CMK (cell line): ENCODE data around the gene RTKN2.
"Not testable (repeated sequence)": the region's sequence is repeated elsewhere in the genome, so short reads cannot be mapped to it uniquely, and the experiment has no call there.

Experiments
- DNase-seq: peaks from one replicate; pipeline ENCODE4 v3.0.0-alpha.2; 2010; ENCODE audit warnings: low read depth

Gene RTKN2

GRCh38 chr10:62259998-62260397 is 8.6 kb downstream of the RTKN2 start:
- no peak for DNase-seq

- DNase-seq: no peak
Observed at GRCh38 chr10:62259456-62259855, 9.2 kb downstream of the RTKN2 start.

- DNase-seq: no peak
Observed at GRCh38 chr10:62258926-62259325, 9.7 kb downstream of the RTKN2 start.

GRCh38 chr10:62253704-62254103 is 14.9 kb downstream of the RTKN2 start:
- no peak for DNase-seq

- no peak for DNase-seq
Observed at GRCh38 chr10:62252051-62252450, 16.6 kb downstream of the RTKN2 start.

GRCh38 chr10:62250594-62251198 is 17.9 kb downstream of the RTKN2 start:
- no peak for DNase-seq

DNA sequence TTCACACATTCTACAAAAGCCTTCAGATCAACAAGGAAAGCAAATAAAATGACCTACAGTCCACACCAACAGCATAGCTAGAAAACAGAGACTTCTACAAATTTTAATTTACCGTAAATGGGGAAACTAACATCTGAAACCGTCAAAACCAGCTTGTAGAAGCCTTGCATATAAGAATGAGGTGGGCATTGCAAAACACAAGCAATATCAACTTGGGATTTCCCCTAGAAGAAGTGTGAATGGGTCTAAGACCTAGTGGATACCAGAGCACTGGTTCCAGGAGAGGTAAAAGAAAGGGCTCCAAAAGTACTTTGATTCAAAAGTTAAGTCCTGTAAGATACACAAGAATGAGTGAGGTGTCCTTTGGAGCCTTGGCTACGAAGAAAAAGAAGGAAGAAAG is 18.7 kb downstream of the RTKN2 start:
- no peak for DNase-seq

DNA sequence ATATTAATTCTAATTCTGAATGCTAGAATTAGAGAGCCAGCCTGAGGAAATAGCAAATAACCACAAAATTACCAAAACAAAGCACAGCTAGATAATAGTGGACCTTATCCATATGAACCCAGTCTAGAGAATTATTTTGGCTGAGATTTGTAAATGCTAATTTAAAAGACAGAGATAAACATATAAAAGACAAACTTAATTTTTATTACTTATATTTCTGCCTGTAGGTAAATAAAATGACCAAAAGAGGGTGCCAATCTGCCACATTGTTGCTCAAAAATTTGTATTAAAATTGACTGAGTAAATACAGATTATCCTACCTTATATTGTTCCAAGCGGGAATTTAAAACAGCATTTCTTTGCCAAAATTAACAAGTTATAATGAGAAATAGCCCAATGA is 20.2 kb downstream of the RTKN2 start:
- DNase-seq: no peak

DNA sequence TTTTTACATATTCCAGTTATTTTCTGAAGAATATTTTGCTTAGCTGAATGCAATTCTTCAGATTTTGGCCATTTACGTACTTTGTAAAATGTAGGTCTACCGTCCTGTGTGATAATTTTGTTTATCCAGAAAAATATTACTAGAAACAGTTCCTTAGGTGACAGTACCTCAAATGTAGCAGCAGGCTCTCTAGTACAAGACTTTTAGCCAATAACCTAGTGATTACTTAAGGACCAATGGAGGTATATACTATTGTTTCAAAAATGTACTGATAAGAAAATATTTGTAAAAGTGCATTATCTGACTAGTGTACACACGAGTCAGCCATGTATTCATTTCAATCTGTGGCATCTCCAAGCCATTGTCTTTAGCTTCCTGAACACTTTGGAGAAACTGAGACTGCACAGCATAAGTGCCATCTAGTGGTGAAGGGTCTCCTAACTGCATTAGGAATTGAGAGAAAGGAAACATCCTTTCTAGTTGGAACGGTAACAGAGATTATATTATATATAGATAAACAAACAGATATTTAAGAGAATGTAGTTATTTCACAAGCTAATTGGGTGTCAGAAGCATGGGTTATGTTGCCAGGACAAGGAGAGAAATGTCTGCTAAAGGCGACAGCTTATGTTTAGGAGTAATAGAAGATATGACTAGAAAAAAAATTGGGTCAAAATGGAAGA is 23.7 kb downstream of the RTKN2 start:
- no peak for DNase-seq

DNA sequence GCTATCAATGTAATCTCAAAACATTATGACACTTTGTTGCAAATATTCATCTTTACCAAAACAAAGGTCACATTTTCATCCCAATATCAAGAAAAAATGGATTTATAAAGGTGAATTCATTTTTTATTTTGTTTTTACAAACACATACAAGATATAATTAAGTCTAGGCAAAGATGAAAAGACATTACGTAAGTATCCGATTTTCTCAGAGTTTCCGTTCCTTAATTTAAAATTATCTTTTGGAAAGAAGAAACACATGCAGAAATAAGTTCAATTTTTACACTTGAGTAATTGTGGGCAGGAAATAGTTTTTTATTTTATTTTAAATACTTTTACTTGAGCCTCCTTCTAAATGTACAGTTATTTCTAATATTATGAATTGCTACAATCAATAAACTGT is 24.6 kb downstream of the RTKN2 start:
- DNase-seq: no peak

DNA sequence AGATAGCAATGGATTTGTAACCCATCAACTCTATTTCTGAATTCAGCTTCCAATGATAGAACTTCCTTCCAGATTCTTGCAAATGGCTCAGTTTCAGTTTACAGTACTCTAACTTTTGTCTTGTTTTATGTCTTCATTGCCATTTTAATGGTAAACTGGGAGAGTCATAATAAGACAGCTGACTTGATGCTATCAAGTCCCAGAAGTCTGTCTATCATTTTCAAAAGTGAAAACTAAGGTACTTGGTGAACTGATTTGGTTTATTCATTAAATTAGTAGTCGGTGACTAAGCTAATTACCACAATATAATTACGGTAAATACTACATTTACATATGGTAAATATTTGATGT is 25.0 kb downstream of the RTKN2 start:
- no peak for DNase-seq

- not testable (repeated sequence) for DNase-seq
Observed at GRCh38 chr10:62242965-62243646, 25.5 kb downstream of the RTKN2 start.

DNA sequence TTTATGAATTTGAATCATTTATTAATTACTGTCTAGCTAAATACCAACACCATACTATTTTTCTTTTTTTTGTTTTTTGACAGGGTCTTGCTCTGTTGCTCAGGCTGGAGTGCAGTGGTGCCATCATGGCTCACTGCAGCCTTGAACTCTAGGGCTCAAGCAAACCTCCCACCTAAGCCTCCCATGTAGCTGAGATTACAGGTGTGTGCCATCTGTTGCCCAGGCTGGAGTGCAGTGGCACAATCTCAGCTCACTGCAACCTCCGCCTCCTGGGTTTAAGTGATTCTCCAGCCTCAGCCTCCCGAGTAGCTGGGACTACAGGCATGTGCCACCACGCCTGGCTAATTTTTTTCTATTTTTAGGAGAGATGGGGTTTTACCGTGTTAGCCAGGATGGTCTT is 27.1 kb downstream of the RTKN2 start:
- not testable (repeated sequence) for DNase-seq

- DNase-seq: no peak
Observed at GRCh38 chr10:62239994-62240393, 28.6 kb downstream of the RTKN2 start.

DNA sequence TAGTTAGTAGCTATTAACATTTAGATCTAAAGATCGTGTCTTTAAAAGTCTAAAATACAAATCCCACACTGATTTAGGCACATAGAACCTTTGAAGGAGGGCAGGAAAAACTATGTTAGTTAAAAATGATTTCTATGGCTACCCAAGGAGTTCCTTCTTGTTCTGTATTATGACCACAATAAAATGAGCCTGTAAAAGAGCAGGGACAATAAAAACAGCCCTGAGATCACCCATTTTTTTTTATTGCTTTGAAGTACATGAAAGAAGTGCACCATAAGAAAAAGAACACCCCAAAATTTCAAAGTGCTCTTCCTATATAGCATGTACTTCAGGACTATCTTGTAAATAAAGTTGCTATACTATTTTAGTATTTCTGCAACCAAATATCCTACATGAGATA is 29.8 kb downstream of the RTKN2 start:
- no peak for DNase-seq

DNA sequence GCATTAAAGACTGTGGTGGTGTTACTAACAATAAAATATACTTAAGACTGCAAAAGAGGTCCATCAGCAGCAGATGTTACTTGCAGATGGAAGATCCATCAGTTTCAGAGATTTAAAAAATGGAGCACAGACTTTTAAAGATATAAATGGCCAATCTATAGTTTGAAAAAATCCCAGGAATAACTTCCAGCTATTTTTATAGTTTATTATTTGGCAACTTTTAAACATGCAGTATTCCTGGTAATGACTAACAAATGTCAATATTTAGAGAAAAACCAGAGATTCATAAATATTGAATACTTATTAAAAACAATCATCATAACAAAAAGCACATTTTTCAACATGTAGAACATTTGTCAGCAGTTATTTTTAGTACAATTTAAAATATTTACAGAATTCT is 30.7 kb downstream of the RTKN2 start:
- DNase-seq: no peak

- DNase-seq: no peak
Observed at GRCh38 chr10:62237506-62237905, 31.1 kb downstream of the RTKN2 start.

DNA sequence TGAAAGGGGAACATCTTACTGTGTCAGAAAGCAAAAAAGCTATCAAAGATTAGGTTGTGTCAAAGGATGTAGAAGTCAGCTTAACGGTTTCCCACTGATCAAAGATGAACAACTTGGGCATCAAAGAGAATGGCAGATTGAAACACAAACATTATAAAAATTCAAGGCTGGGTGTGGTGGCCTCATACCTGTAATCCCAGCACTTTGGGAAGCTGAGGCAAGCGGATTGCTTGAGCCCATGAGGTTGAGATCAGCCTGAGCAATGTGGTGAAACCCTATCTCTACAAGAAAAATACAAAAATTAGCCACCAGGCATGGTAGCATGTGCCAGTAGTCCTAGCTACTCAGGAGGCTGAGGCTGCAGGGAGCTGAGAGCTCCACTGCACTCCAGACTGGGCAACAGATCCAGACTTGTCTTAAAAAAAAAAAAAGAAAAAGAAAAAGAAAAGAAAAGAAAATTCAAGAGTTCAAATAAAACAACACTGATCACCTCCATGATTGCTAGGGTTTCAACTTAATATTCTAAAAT is 34.5 kb downstream of the RTKN2 start:
- no peak for DNase-seq

DNA sequence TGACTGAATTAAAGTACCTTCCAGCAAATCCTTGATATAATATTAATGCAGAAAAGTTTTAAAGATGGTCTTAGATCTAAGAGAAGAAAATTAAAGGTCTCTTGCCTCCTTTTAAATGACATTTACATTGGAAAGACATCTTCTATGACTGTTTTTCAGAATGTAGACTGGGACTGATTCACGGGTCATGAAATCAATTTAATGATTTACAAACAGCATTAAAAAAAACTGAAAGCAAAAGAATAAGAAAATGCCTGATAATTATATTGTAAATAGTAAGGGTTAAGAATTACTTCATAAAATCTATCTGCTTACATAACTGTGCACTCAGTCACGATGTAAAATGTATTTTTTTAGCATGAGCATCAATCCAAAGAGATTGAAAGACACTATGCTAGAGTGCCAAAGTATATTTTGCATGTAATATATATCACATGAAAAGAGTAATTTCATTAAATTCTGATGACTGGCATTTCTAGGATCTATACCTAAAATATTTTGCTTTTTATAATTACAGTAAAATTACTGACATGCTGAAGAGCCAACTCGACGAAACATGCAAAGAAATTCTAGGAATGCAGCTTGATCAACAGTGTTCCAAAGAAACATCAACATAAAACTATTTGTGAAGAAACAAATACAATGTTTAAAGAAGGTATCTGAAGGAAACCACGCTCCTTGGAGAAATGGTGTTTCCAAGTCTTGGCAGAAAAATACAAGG is 35.1 kb downstream of the RTKN2 start:
- no peak for DNase-seq

DNA sequence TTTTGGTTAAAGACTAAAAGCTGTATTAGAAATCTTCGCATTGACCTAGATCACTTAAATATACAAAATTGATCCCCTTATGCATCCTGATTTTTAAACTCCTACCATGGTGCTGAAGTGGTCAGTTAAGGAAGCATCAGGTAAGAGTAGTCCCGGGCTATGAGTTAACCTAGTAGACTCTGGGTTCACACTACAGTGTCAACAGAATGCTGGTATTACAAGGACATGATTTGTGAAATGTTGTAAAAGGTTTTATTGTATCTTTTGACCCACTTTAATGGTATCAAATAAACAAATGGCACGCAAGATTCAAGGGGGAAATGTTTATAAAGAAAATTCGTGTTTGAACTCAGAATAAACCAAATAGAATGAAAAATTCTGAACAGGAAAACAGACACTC is 36.8 kb downstream of the RTKN2 start:
- DNase-seq: no peak

DNA sequence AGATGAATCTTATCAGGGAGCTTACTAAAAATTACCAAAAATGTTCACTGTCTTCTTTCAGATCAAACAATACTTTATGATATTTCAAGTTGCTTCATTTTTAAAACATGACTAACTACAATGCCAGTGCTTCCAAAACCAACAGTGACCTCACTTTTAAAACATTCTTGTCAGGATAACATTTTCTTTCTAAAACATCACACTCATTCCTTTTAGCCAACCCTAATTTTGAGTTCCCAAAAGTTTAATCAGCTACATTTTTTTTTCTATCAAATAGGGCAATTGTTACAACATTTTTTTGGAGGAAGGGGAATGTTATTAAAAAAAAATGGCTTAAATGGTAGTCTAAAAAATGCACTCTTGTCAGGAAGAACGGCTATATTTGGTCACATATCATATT is 37.3 kb downstream of the RTKN2 start:
- no peak for DNase-seq

GRCh38 chr10:62230344-62231121 is 38.1 kb downstream of the RTKN2 start:
- DNase-seq: no peak
